Measurements from ENCODE around the gene TENM3. TPM values are rescaled to one million over a fixed set of nuclear protein-coding genes. Genes with fewer than 3 reads are reported as not detected.

TENM3 gene
- total RNA-seq, 1 experiment from 2014 or later, result 71.0 TPM

DNA sequence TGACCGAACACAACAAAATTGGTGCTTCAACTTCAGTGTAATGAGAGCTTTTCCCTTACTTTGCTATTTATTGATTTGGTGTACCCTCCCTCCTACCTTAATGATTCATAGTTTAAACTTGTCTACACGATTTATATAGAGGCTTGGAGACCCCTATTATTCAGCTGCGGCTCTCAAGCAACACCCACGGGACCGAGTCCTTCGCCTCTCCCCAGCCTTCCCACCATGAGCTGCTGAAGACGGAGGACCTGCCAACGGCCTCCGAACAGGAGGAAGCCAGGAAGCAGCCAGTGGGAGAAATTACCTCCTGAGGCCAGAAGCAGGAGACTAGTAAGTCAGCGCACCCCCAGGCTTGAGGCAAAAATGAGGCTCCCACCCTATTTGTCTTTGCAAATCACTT, 595.3 kb downstream of the TENM3 start:
- Mint-ChIP-seq H3K9me3 (0 out of 2 replicates have a peak, but pooled peaks cover 4% of the 10 kb centered on the region), H3K36me3 (no peaks in the 10 kb centered on the region), H3K27me3 (ENCODE audit: low read depth) (peaks cover 3% of the 10 kb centered on the region; the same call in 1 of the 2 replicates), H3K27ac (no peak overlapping the region), H3K4me3 (no peak overlapping the region), H3K4me1 (peaks cover 13% of the 10 kb centered on the region)
- ATAC-seq, result no peak
- TF ChIP-seq, protein P1, sequence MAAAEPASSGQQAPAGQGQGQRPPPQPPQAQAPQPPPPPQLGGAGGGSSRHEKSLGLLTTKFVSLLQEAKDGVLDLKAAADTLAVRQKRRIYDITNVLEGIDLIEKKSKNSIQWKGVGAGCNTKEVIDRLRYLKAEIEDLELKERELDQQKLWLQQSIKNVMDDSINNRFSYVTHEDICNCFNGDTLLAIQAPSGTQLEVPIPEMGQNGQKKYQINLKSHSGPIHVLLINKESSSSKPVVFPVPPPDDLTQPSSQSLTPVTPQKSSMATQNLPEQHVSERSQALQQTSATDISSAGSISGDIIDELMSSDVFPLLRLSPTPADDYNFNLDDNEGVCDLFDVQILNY (CRISPR knock-in tag; IDR thresholded peaks at IDR 0.05), result no peak
- TF ChIP-seq CBFB (CRISPR knock-in tag; IDR thresholded peaks at IDR 0.05; ENCODE audit: low read depth), result no peak
- TF ChIP-seq ZNF263 (CRISPR knock-in tag; IDR thresholded peaks at IDR 0.05; ENCODE audit: low read depth), result no peak
- no peak for TF ChIP-seq FOXJ3 (CRISPR knock-in tag; IDR thresholded peaks at IDR 0.05; ENCODE audit: borderline replicate concordance)
- no peak for TF ChIP-seq ESRRA (CRISPR knock-in tag; IDR thresholded peaks at IDR 0.05; ENCODE audit: borderline replicate concordance)
- TF ChIP-seq IRF2 (CRISPR knock-in tag; IDR thresholded peaks at IDR 0.05; ENCODE audit: borderline replicate concordance, low read depth), result no peak
- no peak for TF ChIP-seq SMAD4 (CRISPR knock-in tag; IDR thresholded peaks at IDR 0.05)
- TF ChIP-seq, protein P2, sequence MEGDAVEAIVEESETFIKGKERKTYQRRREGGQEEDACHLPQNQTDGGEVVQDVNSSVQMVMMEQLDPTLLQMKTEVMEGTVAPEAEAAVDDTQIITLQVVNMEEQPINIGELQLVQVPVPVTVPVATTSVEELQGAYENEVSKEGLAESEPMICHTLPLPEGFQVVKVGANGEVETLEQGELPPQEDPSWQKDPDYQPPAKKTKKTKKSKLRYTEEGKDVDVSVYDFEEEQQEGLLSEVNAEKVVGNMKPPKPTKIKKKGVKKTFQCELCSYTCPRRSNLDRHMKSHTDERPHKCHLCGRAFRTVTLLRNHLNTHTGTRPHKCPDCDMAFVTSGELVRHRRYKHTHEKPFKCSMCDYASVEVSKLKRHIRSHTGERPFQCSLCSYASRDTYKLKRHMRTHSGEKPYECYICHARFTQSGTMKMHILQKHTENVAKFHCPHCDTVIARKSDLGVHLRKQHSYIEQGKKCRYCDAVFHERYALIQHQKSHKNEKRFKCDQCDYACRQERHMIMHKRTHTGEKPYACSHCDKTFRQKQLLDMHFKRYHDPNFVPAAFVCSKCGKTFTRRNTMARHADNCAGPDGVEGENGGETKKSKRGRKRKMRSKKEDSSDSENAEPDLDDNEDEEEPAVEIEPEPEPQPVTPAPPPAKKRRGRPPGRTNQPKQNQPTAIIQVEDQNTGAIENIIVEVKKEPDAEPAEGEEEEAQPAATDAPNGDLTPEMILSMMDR (IDR thresholded peaks at IDR 0.05), result no peak
- no peak for DNase-seq (ENCODE audit: low spot score)
- ChIA-PET CTCF (interaction anchor here (0.7 to 3.0 kb wide), 2 partner anchors 87 to 617 kb away, joined by 3 to 10 read pairs; no protein-coding TSS in a partner anchor), POLR2A (no interaction called here)

DNA sequence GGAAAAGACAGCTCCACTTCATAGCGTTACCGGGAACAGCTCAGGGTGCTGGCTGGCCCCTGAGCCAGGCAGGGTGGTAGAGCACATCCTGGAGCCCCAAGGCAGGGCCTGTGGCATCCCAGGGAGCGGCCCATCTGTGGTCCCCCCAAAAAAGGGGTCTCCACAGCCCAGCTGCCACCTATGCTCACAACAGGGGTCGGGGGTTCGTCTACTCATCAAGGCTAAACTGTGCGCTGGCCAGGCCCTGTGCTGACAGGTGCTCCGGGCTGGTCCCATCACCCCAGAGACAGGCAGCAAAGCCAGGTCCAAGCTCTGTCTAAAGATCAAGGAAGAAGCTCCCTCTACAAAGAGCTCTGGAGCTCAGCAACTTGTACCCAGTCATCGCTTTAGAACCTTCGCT, 596.1 kb downstream of the TENM3 start:
- Mint-ChIP-seq H3K9me3 (0 out of 2 replicates have a peak, but pooled peaks cover 4% of the 10 kb centered on the region), H3K4me3 (no peak overlapping the region), H3K36me3 (no peaks in the 10 kb centered on the region), H3K27ac (no peak overlapping the region), H3K4me1 (peaks cover 18% of the 10 kb centered on the region), H3K27me3 (ENCODE audit: low read depth) (peaks cover 3% of the 10 kb centered on the region; the same call in 1 of the 2 replicates)
- CTCF ChIA-PET, result interaction anchor here (3.0 kb wide), 1 partner anchor 86 kb away, joined by 10 read pairs; no protein-coding TSS in a partner anchor
- ATAC-seq (no peak), DNase-seq (ENCODE audit: low spot score) (no peak)
- POLR2A ChIA-PET, result no interaction called here
- TF ChIP-seq NR3C1 (CRISPR knock-in tag; conservative IDR thresholded peaks at IDR 0.05; ENCODE audit: low read depth) (no peak), SMAD3 (CRISPR knock-in tag; IDR thresholded peaks at IDR 0.05; ENCODE audit: borderline replicate concordance) (no peak), ZNF423 (CRISPR knock-in tag; IDR thresholded peaks at IDR 0.05) (no peak), FOXP1 (CRISPR knock-in tag; IDR thresholded peaks at IDR 0.05; ENCODE audit: borderline replicate concordance) (no peak), HMGA2 (CRISPR knock-in tag; IDR thresholded peaks at IDR 0.05) (no peak), OVOL2 (CRISPR knock-in tag; IDR thresholded peaks at IDR 0.05; ENCODE audit: borderline replicate concordance) (no peak)
- TF ChIP-seq, protein P3, sequence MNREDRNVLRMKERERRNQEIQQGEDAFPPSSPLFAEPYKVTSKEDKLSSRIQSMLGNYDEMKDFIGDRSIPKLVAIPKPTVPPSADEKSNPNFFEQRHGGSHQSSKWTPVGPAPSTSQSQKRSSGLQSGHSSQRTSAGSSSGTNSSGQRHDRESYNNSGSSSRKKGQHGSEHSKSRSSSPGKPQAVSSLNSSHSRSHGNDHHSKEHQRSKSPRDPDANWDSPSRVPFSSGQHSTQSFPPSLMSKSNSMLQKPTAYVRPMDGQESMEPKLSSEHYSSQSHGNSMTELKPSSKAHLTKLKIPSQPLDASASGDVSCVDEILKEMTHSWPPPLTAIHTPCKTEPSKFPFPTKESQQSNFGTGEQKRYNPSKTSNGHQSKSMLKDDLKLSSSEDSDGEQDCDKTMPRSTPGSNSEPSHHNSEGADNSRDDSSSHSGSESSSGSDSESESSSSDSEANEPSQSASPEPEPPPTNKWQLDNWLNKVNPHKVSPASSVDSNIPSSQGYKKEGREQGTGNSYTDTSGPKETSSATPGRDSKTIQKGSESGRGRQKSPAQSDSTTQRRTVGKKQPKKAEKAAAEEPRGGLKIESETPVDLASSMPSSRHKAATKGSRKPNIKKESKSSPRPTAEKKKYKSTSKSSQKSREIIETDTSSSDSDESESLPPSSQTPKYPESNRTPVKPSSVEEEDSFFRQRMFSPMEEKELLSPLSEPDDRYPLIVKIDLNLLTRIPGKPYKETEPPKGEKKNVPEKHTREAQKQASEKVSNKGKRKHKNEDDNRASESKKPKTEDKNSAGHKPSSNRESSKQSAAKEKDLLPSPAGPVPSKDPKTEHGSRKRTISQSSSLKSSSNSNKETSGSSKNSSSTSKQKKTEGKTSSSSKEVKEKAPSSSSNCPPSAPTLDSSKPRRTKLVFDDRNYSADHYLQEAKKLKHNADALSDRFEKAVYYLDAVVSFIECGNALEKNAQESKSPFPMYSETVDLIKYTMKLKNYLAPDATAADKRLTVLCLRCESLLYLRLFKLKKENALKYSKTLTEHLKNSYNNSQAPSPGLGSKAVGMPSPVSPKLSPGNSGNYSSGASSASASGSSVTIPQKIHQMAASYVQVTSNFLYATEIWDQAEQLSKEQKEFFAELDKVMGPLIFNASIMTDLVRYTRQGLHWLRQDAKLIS (CRISPR knock-in tag; IDR thresholded peaks at IDR 0.05; ENCODE audit: borderline replicate concordance), result no peak
- TF ChIP-seq, protein P4, sequence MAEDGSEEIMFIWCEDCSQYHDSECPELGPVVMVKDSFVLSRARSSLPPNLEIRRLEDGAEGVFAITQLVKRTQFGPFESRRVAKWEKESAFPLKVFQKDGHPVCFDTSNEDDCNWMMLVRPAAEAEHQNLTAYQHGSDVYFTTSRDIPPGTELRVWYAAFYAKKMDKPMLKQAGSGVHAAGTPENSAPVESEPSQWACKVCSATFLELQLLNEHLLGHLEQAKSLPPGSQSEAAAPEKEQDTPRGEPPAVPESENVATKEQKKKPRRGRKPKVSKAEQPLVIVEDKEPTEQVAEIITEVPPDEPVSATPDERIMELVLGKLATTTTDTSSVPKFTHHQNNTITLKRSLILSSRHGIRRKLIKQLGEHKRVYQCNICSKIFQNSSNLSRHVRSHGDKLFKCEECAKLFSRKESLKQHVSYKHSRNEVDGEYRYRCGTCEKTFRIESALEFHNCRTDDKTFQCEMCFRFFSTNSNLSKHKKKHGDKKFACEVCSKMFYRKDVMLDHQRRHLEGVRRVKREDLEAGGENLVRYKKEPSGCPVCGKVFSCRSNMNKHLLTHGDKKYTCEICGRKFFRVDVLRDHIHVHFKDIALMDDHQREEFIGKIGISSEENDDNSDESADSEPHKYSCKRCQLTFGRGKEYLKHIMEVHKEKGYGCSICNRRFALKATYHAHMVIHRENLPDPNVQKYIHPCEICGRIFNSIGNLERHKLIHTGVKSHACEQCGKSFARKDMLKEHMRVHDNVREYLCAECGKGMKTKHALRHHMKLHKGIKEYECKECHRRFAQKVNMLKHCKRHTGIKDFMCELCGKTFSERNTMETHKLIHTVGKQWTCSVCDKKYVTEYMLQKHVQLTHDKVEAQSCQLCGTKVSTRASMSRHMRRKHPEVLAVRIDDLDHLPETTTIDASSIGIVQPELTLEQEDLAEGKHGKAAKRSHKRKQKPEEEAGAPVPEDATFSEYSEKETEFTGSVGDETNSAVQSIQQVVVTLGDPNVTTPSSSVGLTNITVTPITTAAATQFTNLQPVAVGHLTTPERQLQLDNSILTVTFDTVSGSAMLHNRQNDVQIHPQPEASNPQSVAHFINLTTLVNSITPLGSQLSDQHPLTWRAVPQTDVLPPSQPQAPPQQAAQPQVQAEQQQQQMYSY (CRISPR knock-in tag; IDR thresholded peaks at IDR 0.05), result no peak
- TF ChIP-seq, protein P5, sequence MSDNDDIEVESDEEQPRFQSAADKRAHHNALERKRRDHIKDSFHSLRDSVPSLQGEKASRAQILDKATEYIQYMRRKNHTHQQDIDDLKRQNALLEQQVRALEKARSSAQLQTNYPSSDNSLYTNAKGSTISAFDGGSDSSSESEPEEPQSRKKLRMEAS (CRISPR knock-in tag; IDR thresholded peaks at IDR 0.05), result no peak
- TF ChIP-seq, protein P6, sequence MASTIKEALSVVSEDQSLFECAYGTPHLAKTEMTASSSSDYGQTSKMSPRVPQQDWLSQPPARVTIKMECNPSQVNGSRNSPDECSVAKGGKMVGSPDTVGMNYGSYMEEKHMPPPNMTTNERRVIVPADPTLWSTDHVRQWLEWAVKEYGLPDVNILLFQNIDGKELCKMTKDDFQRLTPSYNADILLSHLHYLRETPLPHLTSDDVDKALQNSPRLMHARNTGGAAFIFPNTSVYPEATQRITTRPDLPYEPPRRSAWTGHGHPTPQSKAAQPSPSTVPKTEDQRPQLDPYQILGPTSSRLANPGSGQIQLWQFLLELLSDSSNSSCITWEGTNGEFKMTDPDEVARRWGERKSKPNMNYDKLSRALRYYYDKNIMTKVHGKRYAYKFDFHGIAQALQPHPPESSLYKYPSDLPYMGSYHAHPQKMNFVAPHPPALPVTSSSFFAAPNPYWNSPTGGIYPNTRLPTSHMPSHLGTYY (CRISPR knock-in tag; IDR thresholded peaks at IDR 0.05), result no peak
- TF ChIP-seq, protein P7, sequence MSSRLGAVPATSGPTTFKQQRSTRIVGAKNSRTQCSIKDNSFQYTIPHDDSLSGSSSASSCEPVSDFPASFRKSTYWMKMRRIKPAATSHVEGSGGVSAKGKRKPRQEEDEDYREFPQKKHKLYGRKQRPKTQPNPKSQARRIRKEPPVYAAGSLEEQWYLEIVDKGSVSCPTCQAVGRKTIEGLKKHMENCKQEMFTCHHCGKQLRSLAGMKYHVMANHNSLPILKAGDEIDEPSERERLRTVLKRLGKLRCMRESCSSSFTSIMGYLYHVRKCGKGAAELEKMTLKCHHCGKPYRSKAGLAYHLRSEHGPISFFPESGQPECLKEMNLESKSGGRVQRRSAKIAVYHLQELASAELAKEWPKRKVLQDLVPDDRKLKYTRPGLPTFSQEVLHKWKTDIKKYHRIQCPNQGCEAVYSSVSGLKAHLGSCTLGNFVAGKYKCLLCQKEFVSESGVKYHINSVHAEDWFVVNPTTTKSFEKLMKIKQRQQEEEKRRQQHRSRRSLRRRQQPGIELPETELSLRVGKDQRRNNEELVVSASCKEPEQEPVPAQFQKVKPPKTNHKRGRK (CRISPR knock-in tag; IDR thresholded peaks at IDR 0.05; ENCODE audit: borderline replicate concordance), result no peak
